Measurements from ENCODE around the gene SETD3. TPM values are rescaled to one million over a fixed set of nuclear protein-coding genes. Genes with fewer than 3 reads are reported as not detected.

The SETD3 gene
- polyA plus RNA-seq, 1 donor from 2014 or later: 49.6 TPM

DNA sequence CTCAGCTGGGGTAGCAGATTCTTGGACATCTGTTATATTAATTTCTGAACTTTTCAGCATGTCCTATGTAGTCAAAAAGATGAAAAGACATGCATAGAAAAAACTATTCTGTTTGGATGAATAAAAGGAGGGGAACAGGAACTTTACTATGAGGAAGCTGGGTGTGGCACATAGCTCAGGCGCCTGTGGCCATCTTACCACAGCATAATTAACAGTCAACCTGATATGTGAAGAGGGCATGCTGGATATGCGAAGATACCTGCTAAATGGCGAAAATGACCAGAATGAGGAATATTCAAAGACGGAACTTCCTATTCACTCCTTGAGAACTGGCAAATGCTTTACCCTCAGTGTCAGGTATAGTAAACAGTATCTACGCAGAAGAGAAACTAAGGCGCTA lies 18.4 kb downstream of the SETD3 start:
- Histone ChIP-seq H3K36me3 (ENCODE audit: insufficient read depth, low read length) (no peaks in the 10 kb centered on the region), H3K9me3 (ENCODE audit: low read length) (no peaks in the 10 kb centered on the region), H2AFZ (ENCODE audit: low read depth, low read length) (no peak overlapping the region), H3K4me2 (ENCODE audit: low read length) (no peak overlapping the region), H3K79me2 (replicated peaks; ENCODE audit: insufficient read depth, low read length) (no peaks in the 10 kb centered on the region), H3K27ac (ENCODE audit: low read length) (no peak overlapping the region), H3K9ac (ENCODE audit: low read length) (no peak overlapping the region), H4K20me1 (ENCODE audit: insufficient read depth) (no peaks in the 10 kb centered on the region), H3F3A (ENCODE audit: insufficient read depth, low read length, poor library complexity, severe bottlenecking) (no peaks in the 10 kb centered on the region), H3K4me3 (ENCODE audit: low read length) (no peak overlapping the region), H3K9me2 (ENCODE audit: insufficient read depth, low read length) (no peaks in the 10 kb centered on the region), H3K27me3 (ENCODE audit: insufficient read depth, low read depth, low read length) (no peaks in the 10 kb centered on the region)
- TF ChIP-seq EZH2 (IDR thresholded peaks at IDR 0.05; ENCODE audit: borderline replicate concordance, insufficient read depth, low read length, poor library complexity, severe bottlenecking) (no peak), EP300 (conservative IDR thresholded peaks at IDR 0.05; ENCODE audit: poor library complexity, severe bottlenecking) (no peak), RAD21 (conservative IDR thresholded peaks at IDR 0.05) (no peak), POLR2AphosphoS5 (IDR thresholded peaks at IDR 0.05) (no peak), SMC3 (conservative IDR thresholded peaks at IDR 0.05; ENCODE audit: poor library complexity) (no peak), MXI1 (conservative IDR thresholded peaks at IDR 0.05; ENCODE audit: poor library complexity, severe bottlenecking) (no peak), REST (IDR thresholded peaks at IDR 0.05; ENCODE audit: borderline replicate concordance) (no peak), TAF1 (IDR thresholded peaks at IDR 0.05; ENCODE audit: low read depth) (no peak), CTCF (IDR thresholded peaks at IDR 0.05; ENCODE audit: poor library complexity, severe bottlenecking) (no peak)

GRCh38 chr14:99461411-99462085 lies 19.1 kb downstream of the SETD3 start:
- no peak overlapping the region for H3K4me3 ChIP-seq (ENCODE audit: low read length)
- no peak overlapping the region for H3K4me2 ChIP-seq (ENCODE audit: low read length)
- no peak overlapping the region for H3K9ac ChIP-seq (ENCODE audit: low read length)
- no peaks in the 10 kb centered on the region for H3F3A ChIP-seq (ENCODE audit: insufficient read depth, low read length, poor library complexity, severe bottlenecking)
- H3K9me3 ChIP-seq (ENCODE audit: low read length): no peaks in the 10 kb centered on the region
- no peaks in the 10 kb centered on the region for H3K27me3 ChIP-seq (ENCODE audit: insufficient read depth, low read depth, low read length)
- H3K36me3 ChIP-seq (ENCODE audit: insufficient read depth, low read length): no peaks in the 10 kb centered on the region
- no peaks in the 10 kb centered on the region for H3K9me2 ChIP-seq (ENCODE audit: insufficient read depth, low read length)
- no peaks in the 10 kb centered on the region for H3K79me2 ChIP-seq (replicated peaks; ENCODE audit: insufficient read depth, low read length)
- no peak overlapping the region for H2AFZ ChIP-seq (ENCODE audit: low read depth, low read length)
- H3K27ac ChIP-seq (ENCODE audit: low read length): no peak overlapping the region
- TF ChIP-seq EZH2 (IDR thresholded peaks at IDR 0.05; ENCODE audit: borderline replicate concordance, insufficient read depth, low read length, poor library complexity, severe bottlenecking) (no peak), RAD21 (conservative IDR thresholded peaks at IDR 0.05) (no peak), POLR2AphosphoS5 (IDR thresholded peaks at IDR 0.05) (no peak), TAF1 (IDR thresholded peaks at IDR 0.05; ENCODE audit: low read depth) (no peak), CTCF (IDR thresholded peaks at IDR 0.05; ENCODE audit: poor library complexity, severe bottlenecking) (no peak), MXI1 (conservative IDR thresholded peaks at IDR 0.05; ENCODE audit: poor library complexity, severe bottlenecking) (no peak), SMC3 (conservative IDR thresholded peaks at IDR 0.05; ENCODE audit: poor library complexity) (no peak), REST (IDR thresholded peaks at IDR 0.05; ENCODE audit: borderline replicate concordance) (no peak), EP300 (conservative IDR thresholded peaks at IDR 0.05; ENCODE audit: poor library complexity, severe bottlenecking) (no peak)
- no peaks in the 10 kb centered on the region for H4K20me1 ChIP-seq (ENCODE audit: insufficient read depth)
